ENCODE measurements around the gene ITGA1. TPM values are rescaled to one million over a fixed set of nuclear protein-coding genes. Genes with fewer than 3 reads are reported as not detected.

The ITGA1 gene
- total RNA-seq, 6 experiments from 2014 or later: 46.9 to 101 (median 83.9) TPM

DNA sequence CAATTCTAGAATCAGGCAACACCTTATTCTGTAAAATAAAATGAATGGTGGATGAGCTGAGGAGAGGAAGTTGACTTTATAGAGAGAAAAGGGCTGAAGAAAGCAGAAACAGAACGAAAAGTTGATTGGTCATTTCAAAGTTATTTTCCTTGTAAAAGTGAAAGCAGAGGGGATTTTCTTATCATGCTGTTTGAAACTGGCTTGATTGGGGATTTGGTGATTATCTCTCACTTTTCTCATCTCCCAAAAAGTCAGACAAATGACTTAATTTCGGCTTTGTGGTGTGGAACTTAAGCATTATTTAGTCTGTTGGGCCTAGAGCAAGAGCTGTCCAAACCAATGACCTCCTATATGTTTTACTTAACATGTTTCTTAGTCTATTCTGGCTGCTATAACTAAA, 141.0 kb downstream of the ITGA1 start:
- TF ChIP-seq, protein P1, sequence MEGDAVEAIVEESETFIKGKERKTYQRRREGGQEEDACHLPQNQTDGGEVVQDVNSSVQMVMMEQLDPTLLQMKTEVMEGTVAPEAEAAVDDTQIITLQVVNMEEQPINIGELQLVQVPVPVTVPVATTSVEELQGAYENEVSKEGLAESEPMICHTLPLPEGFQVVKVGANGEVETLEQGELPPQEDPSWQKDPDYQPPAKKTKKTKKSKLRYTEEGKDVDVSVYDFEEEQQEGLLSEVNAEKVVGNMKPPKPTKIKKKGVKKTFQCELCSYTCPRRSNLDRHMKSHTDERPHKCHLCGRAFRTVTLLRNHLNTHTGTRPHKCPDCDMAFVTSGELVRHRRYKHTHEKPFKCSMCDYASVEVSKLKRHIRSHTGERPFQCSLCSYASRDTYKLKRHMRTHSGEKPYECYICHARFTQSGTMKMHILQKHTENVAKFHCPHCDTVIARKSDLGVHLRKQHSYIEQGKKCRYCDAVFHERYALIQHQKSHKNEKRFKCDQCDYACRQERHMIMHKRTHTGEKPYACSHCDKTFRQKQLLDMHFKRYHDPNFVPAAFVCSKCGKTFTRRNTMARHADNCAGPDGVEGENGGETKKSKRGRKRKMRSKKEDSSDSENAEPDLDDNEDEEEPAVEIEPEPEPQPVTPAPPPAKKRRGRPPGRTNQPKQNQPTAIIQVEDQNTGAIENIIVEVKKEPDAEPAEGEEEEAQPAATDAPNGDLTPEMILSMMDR (IDR thresholded peaks at IDR 0.05): no peak
- no peak for DNase-seq
- Mint-ChIP-seq H3K27ac (no peak overlapping the region), H3K9me3 (no peaks in the 10 kb centered on the region), H3K36me3 (ENCODE audit: low read depth) (peaks cover 29% of the 10 kb centered on the region), H3K27me3 (ENCODE audit: insufficient read depth) (peaks cover 2% of the 10 kb centered on the region; the same call in 1 of the 2 replicates), H3K4me1 (ENCODE audit: low read depth) (peaks cover 17% of the 10 kb centered on the region), H3K4me3 (no peak overlapping the region)

DNA sequence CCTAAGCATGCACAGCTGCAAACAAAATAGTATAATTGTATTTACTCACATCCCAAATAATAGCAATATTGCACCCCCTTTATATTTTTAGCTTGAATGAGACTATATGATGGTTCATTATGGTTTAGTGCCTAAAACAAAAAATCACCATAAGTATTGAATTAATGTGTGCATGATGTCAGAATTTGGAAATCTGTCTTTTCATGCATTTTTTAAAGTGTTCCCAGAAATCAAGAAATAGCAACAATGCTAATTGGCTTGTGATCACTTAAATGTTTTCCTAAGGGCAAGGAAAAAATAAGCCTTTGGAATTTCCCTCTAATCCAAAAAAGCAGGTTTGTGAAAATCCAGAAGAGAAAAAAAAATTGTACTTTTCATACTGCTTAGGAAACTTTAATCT, 150.5 kb downstream of the ITGA1 start:
- TF ChIP-seq, protein P1 (IDR thresholded peaks at IDR 0.05): no peak
- Mint-ChIP-seq H3K36me3 (ENCODE audit: low read depth) (peaks cover 5% of the 10 kb centered on the region; the same call in 1 of the 2 replicates), H3K9me3 (no peaks in the 10 kb centered on the region), H3K4me1 (ENCODE audit: low read depth) (no peaks in the 10 kb centered on the region; the same call in 1 of the 2 replicates), H3K27me3 (ENCODE audit: insufficient read depth) (no peaks in the 10 kb centered on the region), H3K27ac (no peak overlapping the region), H3K4me3 (no peak overlapping the region)
- DNase-seq: no peak

DNA sequence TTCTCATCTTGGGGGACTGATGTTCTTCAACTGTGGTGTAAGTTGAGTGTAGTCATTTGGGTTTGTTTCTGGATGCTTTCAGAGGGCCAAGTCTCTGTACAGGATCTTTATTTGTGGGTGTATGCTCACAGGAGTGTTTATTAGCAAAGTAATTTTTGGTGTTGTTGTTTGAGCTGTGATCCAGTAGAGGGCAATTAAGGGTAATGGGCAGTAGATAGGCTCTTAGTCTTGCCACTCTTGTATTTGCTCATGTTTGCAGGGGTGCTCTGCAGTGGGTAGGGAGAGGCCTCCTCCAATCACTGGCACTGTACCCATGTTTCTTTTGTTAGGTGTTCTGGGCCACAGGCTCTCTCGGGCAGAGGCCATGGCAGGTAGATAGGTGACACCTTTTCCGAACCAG, 155.6 kb downstream of the ITGA1 start:
- no peaks in the 10 kb centered on the region; the same call in 1 of the 2 replicates for H3K27me3 Mint-ChIP-seq (ENCODE audit: insufficient read depth)
- H3K9me3 Mint-ChIP-seq: no peaks in the 10 kb centered on the region
- DNase-seq: no peak
- H3K4me1 Mint-ChIP-seq (ENCODE audit: low read depth): peaks cover 43% of the 10 kb centered on the region
- H3K4me3 Mint-ChIP-seq: no peak overlapping the region
- peaks cover 1% of the 10 kb centered on the region; the same call in 1 of the 2 replicates for H3K36me3 Mint-ChIP-seq (ENCODE audit: low read depth)
- no peak overlapping the region for H3K27ac Mint-ChIP-seq
- TF ChIP-seq, protein P1 (IDR thresholded peaks at IDR 0.05): peak; percentile 49

DNA sequence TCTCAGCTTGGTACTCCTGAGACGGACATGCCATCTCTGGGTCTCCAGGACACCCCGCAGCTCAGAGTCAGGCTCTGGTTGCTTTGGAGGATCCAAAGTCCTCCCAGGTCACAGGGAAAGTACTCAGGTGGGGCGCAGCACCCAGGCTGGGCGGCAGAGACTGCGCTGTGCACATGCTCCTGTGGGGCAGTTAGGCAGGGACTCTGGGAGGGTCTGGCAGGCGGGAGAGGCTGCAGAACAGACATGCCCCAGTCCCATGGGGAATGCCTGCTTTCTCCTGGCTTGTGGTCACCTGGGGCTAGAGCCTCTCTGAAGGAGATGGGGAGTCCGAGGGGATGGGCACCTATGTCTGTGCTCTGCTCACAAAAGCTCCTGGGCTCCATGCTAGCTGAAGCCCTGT, 156.1 kb downstream of the ITGA1 start:
- Mint-ChIP-seq H3K4me3 (no peak overlapping the region), H3K4me1 (ENCODE audit: low read depth) (peaks cover 48% of the 10 kb centered on the region), H3K36me3 (ENCODE audit: low read depth) (no peaks in the 10 kb centered on the region), H3K27me3 (ENCODE audit: insufficient read depth) (no peaks in the 10 kb centered on the region; the same call in 1 of the 2 replicates), H3K9me3 (no peaks in the 10 kb centered on the region), H3K27ac (no peak overlapping the region)
- TF ChIP-seq, protein P1 (IDR thresholded peaks at IDR 0.05): no peak
- DNase-seq: no peak

DNA sequence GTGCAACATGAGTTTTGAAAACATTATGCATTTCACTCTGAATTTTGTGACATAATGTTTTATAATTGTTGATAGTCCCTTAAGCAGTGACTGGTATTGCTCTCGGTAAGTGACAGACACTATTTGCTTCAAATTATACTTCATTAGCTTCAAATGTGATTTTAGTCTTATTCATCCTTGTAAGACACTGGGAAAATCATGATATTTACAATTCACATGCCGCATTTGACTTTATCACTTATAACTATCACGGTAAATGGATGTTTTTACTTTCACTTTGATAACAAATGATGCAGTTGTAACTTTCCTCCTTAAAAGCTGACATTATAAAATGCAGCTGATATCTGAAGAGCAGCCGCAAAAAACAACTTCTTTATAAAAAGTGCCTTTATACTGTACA, 157.3 kb downstream of the ITGA1 start:
- H3K9me3 Mint-ChIP-seq: no peaks in the 10 kb centered on the region
- H3K27me3 Mint-ChIP-seq (ENCODE audit: insufficient read depth): no peaks in the 10 kb centered on the region; the same call in 1 of the 2 replicates
- TF ChIP-seq, protein P1 (IDR thresholded peaks at IDR 0.05): no peak
- peaks cover 60% of the 10 kb centered on the region for H3K4me1 Mint-ChIP-seq (ENCODE audit: low read depth)
- DNase-seq: no peak
- H3K4me3 Mint-ChIP-seq: peak overlapping the region; percentile 80
- peak overlapping the region; percentile 73 for H3K27ac Mint-ChIP-seq
- no peaks in the 10 kb centered on the region for H3K36me3 Mint-ChIP-seq (ENCODE audit: low read depth)

Data from HFFc6 (cell line).